Esophagus squamous epithelium (tissue), 4 donors: Measurements from ENCODE around the gene AKAP12.

Experiments
- POLR2A ChIP-seq, 4 donors: fragments of 450-650 bp; IDR thresholded peaks; one replicate each; pipeline ENCODE4 v1.6.1; 2017; ENCODE audit warnings: antibody characterized with exemption in 4 of 4, mild to moderate bottlenecking in 4 of 4, moderate library complexity in 3 of 4
- TF ChIP-seq, protein P1 (sequence below), 6 experiments: fragments of 450-650 bp in 4 of 6; fragments of 200-600 bp in 2 of 6; sonication (generic) in 2 of 6; IDR thresholded peaks; one replicate each; pipeline ENCODE4 v1.5.1; 2016 to 2019; ENCODE audit warnings: antibody characterized with exemption in 6 of 6, mild to moderate bottlenecking in 4 of 6, moderate library complexity in 4 of 6

DNA sequence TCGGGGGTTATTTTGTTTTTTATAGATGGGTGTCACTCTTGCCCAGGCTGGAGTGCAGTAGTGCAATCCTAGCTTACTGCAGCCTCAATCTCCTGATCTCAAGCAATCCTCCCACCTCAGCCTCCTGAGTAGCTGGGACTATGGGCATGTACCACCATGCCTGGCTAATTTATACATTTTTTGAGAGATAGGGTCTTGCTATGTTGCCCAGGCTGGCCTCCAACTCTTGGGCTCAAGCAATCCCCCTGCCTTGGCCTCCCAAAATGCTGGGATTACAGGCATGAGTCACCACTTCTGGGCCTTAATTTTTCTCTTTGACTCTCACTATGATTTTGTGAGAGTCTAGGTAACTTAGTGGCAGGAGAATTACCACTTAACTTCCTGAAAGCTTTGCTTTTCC is 23.3 kb downstream of the AKAP12 start:
- TF ChIP-seq, protein P1, sequence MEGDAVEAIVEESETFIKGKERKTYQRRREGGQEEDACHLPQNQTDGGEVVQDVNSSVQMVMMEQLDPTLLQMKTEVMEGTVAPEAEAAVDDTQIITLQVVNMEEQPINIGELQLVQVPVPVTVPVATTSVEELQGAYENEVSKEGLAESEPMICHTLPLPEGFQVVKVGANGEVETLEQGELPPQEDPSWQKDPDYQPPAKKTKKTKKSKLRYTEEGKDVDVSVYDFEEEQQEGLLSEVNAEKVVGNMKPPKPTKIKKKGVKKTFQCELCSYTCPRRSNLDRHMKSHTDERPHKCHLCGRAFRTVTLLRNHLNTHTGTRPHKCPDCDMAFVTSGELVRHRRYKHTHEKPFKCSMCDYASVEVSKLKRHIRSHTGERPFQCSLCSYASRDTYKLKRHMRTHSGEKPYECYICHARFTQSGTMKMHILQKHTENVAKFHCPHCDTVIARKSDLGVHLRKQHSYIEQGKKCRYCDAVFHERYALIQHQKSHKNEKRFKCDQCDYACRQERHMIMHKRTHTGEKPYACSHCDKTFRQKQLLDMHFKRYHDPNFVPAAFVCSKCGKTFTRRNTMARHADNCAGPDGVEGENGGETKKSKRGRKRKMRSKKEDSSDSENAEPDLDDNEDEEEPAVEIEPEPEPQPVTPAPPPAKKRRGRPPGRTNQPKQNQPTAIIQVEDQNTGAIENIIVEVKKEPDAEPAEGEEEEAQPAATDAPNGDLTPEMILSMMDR (IDR thresholded peaks at IDR 0.05) = no peak
- no peak for TF ChIP-seq POLR2A (IDR thresholded peaks at IDR 0.05)
